COLO668 (cell line): ENCODE results near the gene TBC1D9.
"Not testable (repeated sequence)": the region's sequence is repeated elsewhere in the genome, so short reads cannot be mapped to it uniquely, and the experiment has no call there.

Experiments used
- DNase-seq: peaks from one replicate; lab custom pipeline; 2025; ENCODE audit not compliant: unreplicated experiment; lab: John Stamatoyannopoulos, UW

TBC1D9 gene

DNA sequence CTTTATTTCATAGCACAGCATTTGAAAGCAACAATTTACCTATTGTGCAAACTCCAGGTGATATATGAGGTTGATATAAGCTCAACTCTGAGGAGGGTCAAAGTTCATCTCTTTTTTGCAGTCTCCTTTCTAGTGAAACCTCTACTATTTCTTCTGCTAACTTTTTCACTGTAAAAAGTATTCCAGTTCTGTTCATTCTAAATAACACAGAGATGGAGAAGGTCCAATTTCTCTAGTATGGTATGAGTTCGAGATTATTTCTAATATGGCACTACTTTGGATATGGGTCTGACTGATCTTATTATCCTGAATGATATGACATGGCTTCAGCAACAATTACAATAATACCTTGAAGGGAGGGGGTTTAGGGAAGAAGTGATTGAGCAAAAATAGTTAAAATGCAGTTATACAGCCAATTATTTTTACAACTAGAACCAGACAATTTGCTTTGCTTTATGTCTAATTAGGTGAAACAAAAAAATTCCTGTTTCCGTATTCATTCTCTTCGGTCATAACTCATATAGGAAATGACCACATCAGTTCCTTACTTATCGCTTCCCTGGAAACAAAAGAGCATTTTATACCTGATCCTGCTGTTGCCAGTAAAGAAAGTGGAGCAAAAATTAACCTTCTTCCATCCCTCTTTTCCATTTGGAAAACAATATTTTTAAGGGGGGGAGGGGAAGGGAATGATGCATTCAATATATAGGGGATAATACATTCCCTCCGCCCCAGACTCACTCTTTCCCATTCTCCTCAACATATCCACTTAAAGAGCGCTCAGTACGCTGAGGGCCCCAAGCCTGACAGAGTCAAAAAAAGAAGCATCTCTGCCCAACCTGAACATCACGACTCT is 1.0 kb downstream of the TBC1D9 start:
- DNase-seq = no peak

DNA sequence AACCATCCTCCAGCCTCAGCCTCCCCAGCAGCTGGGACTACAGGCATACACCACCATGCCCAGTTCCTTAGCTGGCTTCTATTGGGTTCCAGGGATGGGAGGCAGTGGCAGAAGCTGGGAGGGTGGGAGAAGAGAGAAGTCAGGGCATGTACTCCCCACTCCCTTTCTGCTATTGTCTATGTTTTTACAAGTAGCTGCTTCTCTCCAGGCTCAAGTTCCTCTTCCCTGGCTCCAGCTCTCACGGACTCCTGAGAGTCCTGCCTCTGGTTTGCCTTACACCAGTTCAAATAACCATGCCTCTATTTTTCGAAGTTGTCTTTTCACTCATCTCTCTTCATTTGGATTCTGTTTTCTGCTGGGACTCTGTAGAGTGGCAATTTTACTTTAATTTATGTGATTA is 2.9 kb downstream of the TBC1D9 start:
- no peak for DNase-seq

DNA sequence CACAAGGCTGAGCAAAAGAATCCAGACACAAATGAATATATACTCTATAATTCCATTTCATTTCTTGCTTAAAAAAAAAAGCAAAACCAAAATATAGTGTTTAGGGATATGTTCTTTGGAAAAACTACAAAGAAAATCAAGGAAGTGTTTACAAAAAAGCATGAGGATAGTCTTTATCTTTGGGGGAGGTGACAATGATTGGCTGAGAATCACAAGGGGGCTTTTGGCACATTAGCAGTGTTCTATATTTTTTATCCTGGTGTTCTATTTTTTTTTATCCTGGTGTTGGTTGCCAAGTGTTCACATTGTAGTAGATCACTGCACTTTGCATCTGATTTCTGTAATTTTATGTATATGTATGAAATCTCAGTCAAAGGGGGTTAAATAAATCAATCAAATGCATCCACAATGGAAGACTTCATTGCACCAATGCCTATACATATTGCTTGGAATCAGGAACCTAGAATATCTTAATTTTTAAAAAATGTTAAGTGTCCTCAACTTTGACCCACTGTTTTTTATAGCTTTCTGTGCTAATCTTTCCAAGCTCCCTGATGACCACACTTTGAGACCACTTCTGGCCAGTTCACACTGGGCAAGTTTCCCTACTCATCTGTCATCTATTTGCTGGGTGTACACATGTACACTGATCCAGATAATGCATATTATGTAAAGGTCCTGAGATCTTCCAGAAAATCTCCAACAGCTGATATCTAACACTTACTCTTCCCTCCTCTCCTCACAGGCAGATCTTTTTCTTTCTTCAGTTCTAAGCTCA is 3.7 kb downstream of the TBC1D9 start:
- DNase-seq = no peak

DNA sequence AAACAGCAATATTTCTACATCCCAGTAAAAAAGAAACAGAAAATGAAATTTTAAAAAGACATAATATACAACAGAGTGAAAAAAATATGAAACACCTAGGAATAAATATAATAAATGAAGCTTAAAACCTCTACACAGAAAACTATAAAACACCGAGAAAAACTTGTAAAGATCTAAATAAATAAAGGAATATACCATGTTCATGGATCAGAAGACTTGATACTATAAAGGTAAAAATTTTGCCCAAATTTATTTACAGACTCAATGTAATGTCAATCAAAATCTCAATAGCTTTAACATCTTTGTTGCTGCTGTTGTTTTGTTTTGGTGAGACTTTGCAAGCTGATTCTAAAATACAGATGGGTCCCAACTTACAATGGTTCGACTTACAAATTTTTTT is 5.7 kb downstream of the TBC1D9 start:
- DNase-seq = no peak

DNA sequence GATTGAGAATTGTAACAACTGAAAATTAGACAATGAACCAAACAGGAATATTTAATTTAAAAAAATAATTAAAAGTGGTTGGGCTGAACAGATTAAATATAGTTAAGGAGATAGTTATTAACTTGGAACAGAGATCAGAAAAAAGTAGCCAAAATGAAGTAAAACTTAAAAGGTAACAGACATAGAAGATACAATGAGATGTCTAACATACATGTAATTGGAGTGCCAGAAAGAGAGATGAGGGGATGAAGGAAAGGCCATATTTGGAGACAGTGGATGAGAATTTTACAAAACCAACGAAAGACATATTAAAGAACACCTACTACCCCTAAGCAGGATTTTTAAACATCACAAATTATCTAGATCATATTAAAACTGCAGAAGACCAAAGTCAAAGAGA is 8.0 kb downstream of the TBC1D9 start:
- DNase-seq = no peak

DNA sequence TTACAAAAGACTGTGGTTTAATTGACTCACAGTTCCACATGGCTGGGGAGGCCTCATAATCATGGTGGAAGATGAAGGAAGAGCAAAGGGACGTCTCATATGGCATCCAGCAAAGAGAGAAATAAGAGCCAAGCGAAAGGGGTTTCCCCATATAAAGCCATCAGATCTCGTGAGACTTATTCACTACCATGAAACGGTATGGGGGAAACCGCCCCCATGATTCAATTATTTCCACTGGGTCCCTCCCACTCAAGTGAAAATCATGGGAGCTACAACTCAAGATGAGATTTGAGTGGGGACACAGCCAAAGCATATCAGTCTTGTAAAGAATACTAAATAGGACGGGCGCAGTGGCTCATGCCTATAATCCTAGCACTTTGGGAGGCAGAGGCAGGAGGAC is 9.6 kb downstream of the TBC1D9 start:
- not testable (repeated sequence) for DNase-seq

DNA sequence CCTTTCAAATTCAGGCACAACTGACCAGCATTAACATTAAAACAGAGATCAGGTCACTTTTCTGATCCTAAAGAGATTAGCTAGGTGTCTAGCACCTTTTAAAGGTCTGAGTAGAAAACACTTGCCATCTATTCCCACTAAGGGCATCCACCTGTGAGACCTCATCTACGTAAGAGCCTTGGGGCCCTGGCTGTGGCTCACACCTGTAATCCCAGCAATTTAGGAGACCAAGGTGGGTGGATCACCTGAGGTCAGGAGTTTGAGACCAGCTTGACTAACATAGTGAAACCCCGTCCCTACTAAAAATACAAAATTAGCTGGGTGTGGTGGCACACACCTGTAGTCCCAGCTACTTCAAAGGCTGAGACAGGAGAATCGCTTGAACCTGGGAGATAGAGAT is 11.8 kb downstream of the TBC1D9 start:
- no peak for DNase-seq

DNA sequence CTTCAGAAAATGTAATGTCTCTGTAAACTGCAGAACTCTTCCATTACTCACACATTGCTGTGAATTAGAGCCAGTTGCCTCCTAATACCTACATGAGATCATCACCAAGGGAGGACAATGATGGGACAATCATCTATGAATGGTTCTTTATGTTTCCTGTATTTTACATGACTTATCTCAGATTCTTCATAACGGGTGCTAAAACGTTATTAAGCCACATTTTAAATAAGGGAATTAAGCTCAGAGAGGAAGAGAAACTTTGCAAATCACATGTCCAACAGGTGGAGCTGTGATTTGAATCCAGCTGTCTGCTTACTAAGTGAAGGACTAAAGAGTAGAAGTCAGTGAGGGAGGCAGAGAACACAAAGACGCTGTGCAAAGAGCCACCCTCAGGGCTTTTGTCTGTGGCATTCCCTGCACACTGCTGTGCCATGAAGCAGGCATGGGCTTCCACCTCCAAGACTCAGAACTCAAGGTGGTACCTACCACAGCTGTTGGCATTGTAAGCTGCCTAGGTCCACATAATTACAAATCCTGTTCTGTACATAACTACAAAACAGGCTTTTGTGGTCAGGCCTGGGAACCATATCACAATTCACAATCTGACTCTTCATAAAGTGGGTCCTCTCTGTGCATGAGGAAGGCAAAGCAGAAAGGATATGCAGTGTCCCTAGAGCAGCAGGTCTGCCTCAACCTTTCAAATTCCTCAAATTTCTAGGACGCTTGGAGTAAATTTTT is 12.8 kb downstream of the TBC1D9 start:
- DNase-seq = no peak

DNA sequence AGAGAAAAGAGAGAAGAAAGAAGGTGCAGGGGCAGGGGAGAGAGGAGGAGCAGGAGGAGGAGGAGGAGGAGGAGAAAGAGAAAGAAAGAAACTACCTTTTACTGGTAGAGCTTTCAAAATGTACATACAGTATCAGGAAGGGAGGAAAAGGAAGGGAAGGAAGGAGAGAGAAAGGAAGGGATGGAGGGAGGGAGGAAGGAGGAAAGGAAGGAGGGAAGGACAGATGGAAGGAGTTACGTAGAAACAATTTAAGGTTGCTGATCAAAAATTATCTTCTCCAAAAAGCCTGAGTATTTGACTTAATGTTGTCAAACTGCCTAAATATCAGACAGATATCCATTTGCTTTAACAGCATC is 13.4 kb downstream of the TBC1D9 start:
- no peak for DNase-seq

DNA sequence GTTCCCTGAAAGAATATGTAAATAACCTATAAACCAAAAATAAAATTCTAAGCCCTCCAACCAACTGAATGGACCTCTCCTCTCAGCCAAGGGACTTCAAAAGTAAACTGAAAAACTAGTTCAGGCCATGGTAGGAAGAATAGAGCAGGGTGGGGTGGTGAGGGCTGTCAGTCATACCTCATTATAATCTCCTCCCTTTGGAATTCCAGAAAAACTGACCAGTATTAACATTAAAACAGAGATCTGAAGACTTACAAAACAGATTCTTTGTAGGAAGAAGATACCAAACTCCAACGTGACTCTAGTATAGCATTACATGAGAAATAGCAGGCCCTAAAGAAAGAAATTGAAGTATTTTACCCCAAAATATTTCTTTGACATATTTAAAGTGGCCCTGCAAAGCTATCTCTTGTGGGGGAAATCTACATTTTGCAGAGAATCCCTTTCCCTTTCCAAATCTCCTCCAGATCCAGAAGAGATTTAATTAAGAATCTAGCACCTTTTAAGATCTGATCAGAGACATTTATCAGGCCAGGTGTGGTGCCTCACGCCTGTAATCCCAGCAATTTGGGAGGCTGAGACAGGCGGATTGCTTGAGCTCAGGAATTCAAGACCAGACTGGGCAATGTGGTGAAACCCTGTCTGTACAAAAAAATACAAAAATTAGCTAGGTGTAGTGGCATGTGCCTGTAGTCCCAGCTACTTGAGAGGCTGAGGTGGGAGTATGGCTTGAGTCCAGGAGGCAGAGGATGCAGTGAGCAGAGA is 15.1 kb downstream of the TBC1D9 start:
- DNase-seq = no peak

DNA sequence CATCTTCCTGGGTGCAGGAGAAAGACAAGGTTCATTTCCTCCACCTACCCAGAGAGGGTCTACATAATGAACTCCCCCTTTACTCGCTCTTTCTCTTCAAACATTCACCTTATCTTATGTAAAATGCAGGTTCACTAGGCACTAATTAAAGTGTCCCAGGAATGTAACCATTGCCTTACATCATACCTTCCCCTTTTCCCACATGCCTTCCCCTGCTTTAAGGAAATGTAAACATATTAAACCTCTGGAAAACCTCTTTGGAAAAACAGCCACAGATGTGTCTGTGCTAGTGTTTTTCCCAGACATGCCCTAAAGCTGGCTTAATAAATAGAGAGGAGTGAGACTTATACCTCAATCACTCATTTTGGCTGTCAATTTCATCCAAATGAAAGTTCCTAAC is 15.8 kb downstream of the TBC1D9 start:
- DNase-seq = no peak

DNA sequence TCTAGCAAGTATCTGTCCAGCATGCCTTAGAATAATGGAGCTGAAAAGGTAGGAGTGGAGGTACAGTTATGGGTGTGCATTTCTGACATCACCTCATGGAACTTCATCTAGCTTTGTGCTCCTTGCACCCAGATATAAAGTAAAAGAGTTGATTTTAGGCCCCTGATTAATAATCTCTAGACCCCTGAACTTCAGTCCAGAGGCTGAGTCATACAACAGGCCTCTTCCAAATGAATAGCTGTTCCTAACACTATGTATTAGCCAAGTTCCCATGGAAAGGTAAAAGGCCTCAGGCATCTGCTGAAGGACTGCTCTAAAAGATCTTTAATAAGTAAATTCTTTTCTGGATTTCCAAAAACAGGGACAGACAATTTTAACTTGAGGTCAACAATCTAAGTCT is 16.2 kb downstream of the TBC1D9 start:
- DNase-seq = no peak

DNA sequence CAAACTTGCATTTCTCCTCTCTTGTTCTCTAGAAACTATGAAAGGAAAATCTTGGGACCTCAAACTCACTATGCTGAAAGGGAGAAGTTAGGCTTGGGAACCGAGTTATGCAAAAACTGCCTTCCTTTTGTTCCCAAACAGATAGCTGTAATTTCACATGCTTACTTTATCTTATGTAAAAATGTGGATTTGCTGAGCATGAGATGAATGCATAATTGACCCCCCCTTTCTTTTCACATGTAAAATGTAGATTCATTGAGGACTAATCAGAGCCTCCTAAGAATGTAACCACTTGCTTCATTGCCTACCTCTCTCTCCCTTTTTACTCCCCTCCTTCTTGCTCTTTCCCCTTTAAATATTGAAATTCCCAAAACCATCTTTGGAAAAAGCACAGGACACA is 18.0 kb downstream of the TBC1D9 start:
- no peak for DNase-seq

DNA sequence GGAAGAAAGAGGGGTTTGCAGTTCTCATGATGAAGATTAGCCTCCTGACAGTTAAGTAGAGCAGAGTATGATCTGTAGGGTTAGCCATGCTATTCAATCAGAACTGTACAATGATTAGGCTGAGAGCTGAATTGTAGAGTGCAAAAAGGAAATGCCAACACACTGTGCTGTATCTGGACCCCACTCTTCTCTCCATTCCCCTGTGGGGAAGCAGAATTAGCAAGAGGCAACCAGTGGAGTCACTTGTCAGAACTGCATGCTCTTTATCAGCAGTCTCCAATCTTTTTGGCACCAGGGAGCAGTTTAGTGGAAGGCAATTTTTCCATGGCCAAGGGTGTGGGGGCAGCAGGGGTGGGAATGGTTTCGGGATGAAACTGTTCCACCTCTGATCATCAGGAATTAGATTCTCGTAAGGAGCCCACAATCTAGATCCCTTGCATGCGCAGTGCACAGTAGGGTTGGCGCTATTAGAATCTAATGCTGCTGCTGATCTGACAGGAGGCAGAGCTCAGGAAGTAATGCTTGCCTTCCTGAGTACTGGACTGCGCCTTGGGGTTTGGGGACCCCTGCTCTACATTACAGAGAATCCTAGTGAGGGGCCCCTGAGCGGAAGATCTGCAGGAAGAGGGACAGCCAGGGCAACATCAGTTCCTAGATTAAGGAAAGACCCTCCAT is 19.4 kb downstream of the TBC1D9 start:
- no peak for DNase-seq

DNA sequence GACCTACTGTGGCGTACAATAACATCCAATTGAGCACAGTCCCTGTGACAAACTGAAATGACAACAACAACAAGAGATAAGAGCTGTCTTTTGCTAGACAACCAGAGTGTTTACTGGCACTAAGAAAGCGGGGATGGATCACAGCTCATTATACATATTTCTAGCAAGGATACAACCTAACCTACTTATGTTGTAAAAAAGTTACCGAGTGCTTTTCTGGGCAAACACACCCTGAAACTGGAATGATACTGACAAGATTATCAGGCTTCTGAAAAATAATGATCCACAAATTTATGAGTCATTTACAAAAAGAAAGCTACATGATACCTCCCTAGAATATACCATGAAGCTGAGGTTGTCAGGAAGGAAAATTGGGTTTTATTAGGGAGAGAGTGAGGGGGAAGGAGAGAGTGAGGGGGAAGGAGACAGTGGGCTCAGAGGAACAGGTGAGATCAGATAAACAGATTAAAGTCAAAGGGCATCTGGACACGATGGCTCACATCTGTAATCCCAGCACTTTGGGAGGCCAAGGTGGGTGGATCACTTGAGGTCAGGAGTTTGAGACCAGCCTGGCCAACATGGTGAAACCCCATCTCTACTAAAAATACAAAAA is 20.3 kb downstream of the TBC1D9 start:
- DNase-seq = no peak

DNA sequence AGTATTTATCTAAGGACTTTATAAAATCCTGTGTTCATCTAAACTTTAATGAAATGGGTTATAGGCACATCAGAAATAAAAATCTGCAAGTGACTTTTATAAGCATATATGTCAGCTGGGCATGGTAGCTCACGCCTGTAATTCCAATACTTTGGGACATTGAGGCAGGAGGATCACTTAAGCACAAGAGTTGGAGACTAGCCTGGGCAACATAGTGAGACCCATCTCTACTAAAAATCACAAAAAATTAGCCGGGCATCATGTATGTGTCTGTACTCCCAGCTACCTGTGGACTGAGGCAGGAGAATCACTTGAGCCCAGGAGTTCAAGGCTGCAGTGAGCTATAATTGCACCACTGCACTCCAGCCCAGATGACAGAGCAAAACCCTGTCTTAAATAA is 20.9 kb downstream of the TBC1D9 start:
- DNase-seq = no peak

DNA sequence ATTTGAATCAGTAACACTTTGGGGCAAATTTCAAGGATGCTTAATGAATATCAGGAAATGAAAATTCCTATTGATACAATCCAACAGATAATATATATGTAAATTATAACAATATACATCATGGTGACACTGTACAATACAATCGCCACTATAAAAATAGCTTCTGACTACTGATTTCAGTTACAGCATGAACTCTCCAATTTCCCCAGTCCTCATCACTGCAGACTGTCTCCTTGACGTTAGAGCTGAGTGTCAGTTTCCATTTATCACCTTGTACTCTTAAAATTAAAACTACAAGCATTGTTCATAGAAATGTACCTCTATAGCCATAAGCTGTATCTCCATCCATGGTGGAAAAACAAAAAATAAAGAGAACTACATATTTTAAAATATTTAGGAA is 23.4 kb downstream of the TBC1D9 start:
- DNase-seq = no peak

DNA sequence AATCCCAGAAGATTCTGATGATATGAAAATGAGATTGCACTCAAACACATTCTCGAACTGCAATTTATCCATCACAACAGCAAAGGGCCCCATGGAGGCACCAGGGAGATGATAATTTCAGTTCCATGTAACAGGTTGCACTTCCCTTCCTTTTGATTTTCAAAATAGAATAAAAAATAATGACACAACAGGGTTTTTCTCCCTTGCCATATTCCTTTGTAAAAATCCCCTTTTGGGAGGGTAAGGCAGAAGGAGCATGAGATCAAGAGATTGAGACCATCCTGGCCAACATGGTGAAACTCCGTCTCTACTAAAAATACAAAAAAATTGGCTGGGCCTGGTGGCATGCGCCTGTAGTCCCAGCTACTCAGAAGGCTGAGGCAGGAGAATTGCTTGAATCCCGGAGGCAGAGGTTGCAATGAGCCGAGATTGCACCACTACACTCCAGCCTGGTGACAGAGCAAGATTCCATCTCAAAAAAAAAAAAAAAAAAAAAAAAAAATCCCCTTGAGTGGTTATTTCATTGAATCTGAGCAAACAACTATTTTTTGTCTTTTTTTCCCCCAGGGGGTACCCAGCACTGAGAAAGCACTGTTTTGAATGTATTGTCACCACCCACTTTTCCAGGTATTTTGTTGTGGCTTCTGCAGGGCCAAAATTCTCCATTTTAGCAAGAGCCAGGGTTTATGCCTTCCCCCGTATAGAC is 26.7 kb downstream of the TBC1D9 start:
- no peak for DNase-seq

DNA sequence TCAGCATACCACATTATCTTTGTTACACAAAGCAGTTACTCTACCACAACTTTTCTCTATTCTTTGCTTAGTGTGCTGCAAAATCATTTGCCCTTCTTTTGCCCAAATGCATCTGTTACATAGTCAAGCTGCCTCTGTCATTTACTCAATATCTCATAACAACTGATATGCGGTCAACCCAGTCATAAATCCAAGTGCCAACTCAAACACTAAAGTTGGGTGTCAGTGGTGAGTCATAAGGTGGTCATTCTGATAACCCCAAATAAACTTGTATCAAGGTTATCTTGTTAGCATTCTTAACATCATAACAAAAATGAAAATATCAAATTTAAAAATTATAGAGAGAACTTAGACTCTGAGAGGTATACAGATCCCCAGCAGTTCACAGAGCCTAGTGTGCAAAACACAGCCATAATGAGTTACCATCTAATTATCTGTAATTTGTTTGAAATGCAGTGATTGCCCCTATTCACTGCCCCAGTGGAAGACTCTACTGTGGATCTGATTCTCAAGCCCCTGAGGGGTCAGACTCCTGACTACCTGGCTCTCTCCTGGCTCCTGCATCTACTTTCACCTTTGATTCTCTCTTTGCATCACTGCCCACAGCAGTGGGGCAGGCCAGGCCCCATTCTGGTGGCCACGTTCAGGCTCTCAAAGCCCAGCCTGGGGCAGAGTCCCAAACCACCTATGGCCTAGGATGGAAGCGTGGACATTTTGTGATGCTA is 29.2 kb downstream of the TBC1D9 start:
- DNase-seq = no peak
